ENCODE measurements around the gene TTN. TPM values are rescaled to one million over a fixed set of nuclear protein-coding genes. Genes with fewer than 3 reads are reported as not detected.

The TTN gene
- total RNA-seq, 1 donor from 2014 or later: 7.6 TPM

GRCh38 chr2:178584666-178585065 is 222.6 kb downstream of the TTN start:
- intact Hi-C loops (cut with DNase I): no loop called here
- H3K27me3 ChIP-seq: no peaks in the 10 kb centered on the region
- H3K9me3 ChIP-seq: no peaks in the 10 kb centered on the region
- H3K27ac ChIP-seq: no peak overlapping the region
- no peak for DNase-seq (ENCODE audit: low spot score in 2 of 2)
- H3K4me1 ChIP-seq: no peaks in the 10 kb centered on the region
- H3K36me3 ChIP-seq: peaks cover 4 to 20% of the 10 kb centered on the region in 2 donors
- TF ChIP-seq CTCF (IDR thresholded peaks at IDR 0.05): no peak
- no peak overlapping the region for H3K4me3 ChIP-seq

GRCh38 chr2:178579006-178579405 is 228.2 kb downstream of the TTN start:
- DNase-seq (ENCODE audit: low spot score in 2 of 2): no peak
- no peak for TF ChIP-seq CTCF (IDR thresholded peaks at IDR 0.05)
- H3K9me3 ChIP-seq: peaks cover 0 to 3% of the 10 kb centered on the region in 2 donors
- H3K27me3 ChIP-seq: no peaks in the 10 kb centered on the region
- H3K27ac ChIP-seq: no peak overlapping the region
- H3K4me3 ChIP-seq: no peak overlapping the region
- intact Hi-C loops (cut with DNase I): no loop called here
- H3K36me3 ChIP-seq: peaks cover 28 to 60% of the 10 kb centered on the region in 2 donors
- H3K4me1 ChIP-seq: no peaks in the 10 kb centered on the region

GRCh38 chr2:178574789-178575188 is 232.4 kb downstream of the TTN start:
- Histone ChIP-seq H3K9me3 (peaks cover 0 to 3% of the 10 kb centered on the region in 2 donors), H3K36me3 (peaks cover 36 to 86% of the 10 kb centered on the region in 2 donors), H3K27ac (no peak overlapping the region), H3K4me3 (no peak overlapping the region), H3K27me3 (no peaks in the 10 kb centered on the region), H3K4me1 (no peaks in the 10 kb centered on the region)
- DNase-seq (ENCODE audit: low spot score in 2 of 2): no peak
- TF ChIP-seq CTCF (IDR thresholded peaks at IDR 0.05): no peak
- intact Hi-C loops (cut with DNase I): no loop called here

- Histone ChIP-seq H3K27me3 (no peaks in the 10 kb centered on the region), H3K4me1 (no peaks in the 10 kb centered on the region), H3K27ac (no peak overlapping the region), H3K4me3 (no peak overlapping the region), H3K36me3 (peaks cover 25 to 85% of the 10 kb centered on the region in 2 donors), H3K9me3 (peaks cover 0 to 3% of the 10 kb centered on the region in 2 donors)
- DNase-seq (ENCODE audit: low spot score in 2 of 2): no peak
- TF ChIP-seq CTCF (IDR thresholded peaks at IDR 0.05): no peak
- intact Hi-C loops (cut with DNase I): no loop called here
Measured at GRCh38 chr2:178568227-178568626, 239.0 kb downstream of the TTN start.

- H3K4me3 ChIP-seq: no peak overlapping the region
- H3K27ac ChIP-seq: no peak overlapping the region
- peaks cover 0 to 30% of the 10 kb centered on the region in 2 donors for H3K36me3 ChIP-seq
- no peak for TF ChIP-seq CTCF (IDR thresholded peaks at IDR 0.05)
- H3K4me1 ChIP-seq: no peaks in the 10 kb centered on the region
- intact Hi-C loops (cut with DNase I): no loop called here
- DNase-seq (ENCODE audit: low spot score in 2 of 2): no peak
- no peaks in the 10 kb centered on the region for H3K9me3 ChIP-seq
- H3K27me3 ChIP-seq: no peaks in the 10 kb centered on the region
Measured at GRCh38 chr2:178553047-178553446, 254.2 kb downstream of the TTN start.

- TF ChIP-seq CTCF (IDR thresholded peaks at IDR 0.05): no peak
- H3K27ac ChIP-seq: no peak overlapping the region
- no peaks in the 10 kb centered on the region for H3K9me3 ChIP-seq
- DNase-seq (ENCODE audit: low spot score in 2 of 2): no peak
- no peaks in the 10 kb centered on the region for H3K27me3 ChIP-seq
- intact Hi-C loops (cut with DNase I): no loop called here
- peaks cover 11 to 53% of the 10 kb centered on the region in 2 donors for H3K36me3 ChIP-seq
- no peak overlapping the region for H3K4me3 ChIP-seq
- no peaks in the 10 kb centered on the region for H3K4me1 ChIP-seq
Measured at GRCh38 chr2:178550352-178550751, 256.9 kb downstream of the TTN start.

All from ascending aorta (tissue), 2 donors.